ENCODE results near the gene BIN1. TPM values are rescaled to one million over a fixed set of nuclear protein-coding genes. Genes with fewer than 3 reads are reported as not detected.

Gene BIN1
- total RNA-seq, 1 experiment from 2014 or later: 89.3 TPM

DNA sequence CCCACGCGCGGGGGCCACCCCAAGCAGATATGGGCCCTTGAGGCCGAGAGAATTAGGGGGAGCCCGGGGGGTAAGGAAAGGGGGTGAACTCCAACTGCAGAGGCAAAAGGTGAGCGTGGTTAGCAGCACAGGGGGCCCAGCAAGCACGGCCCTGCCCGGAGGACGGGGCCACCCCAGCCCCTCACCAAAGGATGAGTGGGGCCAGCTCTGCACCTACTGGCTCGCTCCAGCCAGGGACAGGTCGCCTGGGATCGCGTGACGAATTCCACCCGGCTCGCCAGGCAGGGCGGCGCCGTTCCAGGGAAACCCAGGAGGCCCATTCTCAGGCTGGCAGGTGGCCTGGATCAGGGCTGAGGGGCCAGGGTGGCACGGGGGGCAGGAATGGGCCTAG lies 38.6 kb downstream of the BIN1 start:
- no peak for DNase-seq (ENCODE audit: low read depth)
- in situ Hi-C loops (cut with HindIII; ENCODE audit: low pct_unique_long_range_greater_than_20kb, low sequenced_read_pairs): no loop called here

- in situ Hi-C loops (cut with HindIII; ENCODE audit: low pct_unique_long_range_greater_than_20kb, low sequenced_read_pairs): no loop called here
- peak; percentile 58 for DNase-seq (ENCODE audit: low read depth)
Observed at GRCh38 chr2:127067620-127068350, 39.2 kb downstream of the BIN1 start.

DNA sequence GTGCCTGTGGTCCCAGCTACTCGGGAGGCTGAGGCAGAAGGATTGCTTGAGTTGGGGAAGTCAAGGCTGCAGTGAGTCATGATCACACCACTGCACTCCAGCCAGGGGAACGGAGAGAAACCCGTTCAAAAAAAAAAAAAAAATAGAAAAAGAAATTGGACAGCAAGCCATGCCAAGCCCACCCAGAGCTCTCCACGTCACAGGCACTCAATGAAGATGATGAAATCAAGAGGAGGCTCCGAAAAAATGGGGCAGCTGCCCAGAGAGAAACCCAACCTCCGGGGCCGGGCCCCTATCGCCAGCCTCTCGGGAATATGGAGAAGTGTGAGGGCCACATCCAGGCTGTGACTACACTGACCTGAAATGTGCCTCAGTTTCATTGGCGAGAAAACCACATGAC lies 40.0 kb downstream of the BIN1 start:
- in situ Hi-C loops (cut with HindIII; ENCODE audit: low pct_unique_long_range_greater_than_20kb, low sequenced_read_pairs): no loop called here
- DNase-seq (ENCODE audit: low read depth): no peak

GRCh38 chr2:127065940-127066318 lies 41.0 kb downstream of the BIN1 start:
- in situ Hi-C loops (cut with HindIII; ENCODE audit: low pct_unique_long_range_greater_than_20kb, low sequenced_read_pairs): no loop called here
- DNase-seq (ENCODE audit: low read depth): no peak

- in situ Hi-C loops (cut with HindIII; ENCODE audit: low pct_unique_long_range_greater_than_20kb, low sequenced_read_pairs): no loop called here
- no peak for DNase-seq (ENCODE audit: low read depth)
Observed at GRCh38 chr2:127065299-127065939, 41.5 kb downstream of the BIN1 start.

DNA sequence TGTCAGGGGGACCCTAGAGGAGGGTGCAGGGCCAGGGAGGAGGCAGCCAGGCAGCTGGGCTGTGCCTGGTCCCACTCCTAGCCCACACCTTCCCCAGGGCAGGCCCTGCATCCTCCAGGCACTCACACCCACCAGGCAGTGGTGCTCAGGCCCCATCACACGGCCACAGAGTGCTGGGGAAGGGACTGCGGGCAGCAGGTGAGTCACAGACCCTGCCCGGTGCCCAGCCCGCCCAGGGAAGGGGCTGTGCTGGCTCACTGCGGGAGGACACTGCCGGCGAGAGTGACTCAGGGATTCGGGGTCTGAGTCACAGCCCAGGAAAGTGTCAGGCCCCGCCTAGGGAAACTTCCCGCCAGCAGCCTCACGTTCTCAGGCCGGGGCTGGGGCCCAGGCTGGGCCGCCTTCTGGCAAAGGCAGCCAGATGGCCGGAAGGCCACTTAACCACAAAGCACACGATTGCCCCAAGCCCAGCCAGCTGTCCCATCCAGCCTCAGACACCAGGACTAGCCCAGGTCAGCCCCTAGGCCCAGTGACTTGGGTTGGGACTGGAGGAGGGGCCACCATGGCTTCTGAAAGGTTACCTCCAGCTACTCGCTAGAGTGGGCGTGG lies 42.2 kb downstream of the BIN1 start:
- peak; percentile 98 for DNase-seq (ENCODE audit: low read depth)
- in situ Hi-C loops (cut with HindIII; ENCODE audit: low pct_unique_long_range_greater_than_20kb, low sequenced_read_pairs): no loop called here

DNA sequence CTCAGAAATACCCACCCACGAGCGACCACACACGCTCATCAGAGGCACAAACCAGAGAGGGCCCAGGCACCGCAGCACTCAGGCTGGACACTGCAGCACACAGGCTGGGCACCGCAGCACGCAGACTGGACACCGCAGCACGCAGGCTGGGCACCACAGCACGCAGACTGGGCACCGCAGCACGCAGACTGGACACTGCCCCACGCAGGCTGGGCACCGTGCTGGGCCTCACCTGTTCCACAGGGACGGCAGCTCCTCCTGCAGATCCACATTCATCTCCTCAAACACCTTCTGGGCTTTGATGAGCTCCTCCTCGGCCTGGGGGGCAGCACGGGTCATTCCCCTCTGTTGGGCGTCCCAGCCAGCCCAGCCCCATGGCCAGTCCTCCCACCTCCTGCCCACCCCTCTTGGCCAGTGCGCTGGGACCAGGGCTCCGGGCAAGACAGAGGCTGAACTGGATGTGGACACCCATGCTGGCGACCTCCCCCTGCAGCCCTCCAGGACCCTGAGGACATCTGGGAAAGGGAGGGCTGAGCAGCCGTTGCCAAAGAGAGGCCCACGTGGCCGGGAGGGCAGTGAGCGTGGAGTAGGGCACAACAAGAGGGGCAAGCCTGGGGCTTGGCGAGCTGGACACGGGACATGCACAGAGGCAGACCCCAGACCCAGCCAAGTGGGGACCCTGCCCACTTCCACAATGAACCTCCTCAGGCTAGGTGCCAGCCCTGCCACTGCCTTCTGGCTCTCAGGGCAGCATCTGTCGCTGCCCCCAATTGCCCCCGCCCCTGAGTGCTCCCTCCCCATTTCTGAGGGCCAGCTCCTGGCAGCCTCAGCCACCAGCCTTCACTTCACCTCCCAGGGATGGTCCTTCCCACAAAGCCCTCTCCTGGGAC lies 43.0 kb downstream of the BIN1 start:
- in situ Hi-C loops (cut with HindIII; ENCODE audit: low pct_unique_long_range_greater_than_20kb, low sequenced_read_pairs): no loop called here
- no peak for DNase-seq (ENCODE audit: low read depth)

DNA sequence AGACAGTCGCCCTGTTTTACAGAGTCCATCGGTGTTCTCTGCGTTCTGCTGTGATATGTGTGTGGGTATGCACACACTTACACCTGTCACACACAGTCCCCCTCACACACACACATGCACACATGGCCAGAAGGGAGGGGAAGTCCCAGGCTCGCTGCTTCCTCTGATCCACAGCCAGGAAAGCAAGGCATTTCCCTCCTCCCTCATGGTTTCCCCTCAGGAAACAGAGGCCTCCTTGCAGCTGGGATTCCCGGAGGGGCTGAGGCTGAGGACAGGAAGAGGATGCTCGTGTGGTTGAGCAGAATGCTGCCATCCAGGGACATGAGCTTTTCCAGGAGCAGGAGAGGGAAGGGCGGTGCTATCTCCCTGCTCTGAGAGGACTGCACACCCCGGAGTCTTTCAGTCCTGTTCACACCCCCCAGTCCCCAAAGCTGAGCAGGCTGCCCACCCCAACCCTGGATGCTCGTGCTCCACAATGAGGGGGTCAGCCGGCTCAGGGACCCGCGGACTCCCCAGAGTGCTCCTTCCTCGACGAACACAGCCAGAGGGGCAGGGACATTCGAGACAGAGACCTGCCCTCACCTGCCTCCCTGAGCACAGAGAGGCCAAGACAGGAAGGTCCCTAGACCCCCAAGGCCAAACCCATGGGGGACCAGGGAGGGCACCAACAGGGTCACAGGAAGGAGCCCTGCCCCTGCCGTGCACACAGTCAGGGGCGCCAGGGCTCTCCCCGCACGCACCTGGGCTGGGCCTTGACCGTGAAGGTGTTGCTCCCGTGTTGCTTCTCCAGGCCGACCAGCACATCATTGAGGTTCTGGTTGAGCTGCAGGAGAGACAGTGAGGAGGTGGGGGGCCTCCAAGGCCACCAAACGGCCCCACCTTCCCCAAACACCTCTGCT lies 45.3 kb downstream of the BIN1 start:
- in situ Hi-C loops (cut with HindIII; ENCODE audit: low pct_unique_long_range_greater_than_20kb, low sequenced_read_pairs): no loop called here
- DNase-seq (ENCODE audit: low read depth): no peak

- in situ Hi-C loops (cut with HindIII; ENCODE audit: low pct_unique_long_range_greater_than_20kb, low sequenced_read_pairs): no loop called here
- no peak for DNase-seq (ENCODE audit: low read depth)
Observed at GRCh38 chr2:127060264-127060945, 46.5 kb downstream of the BIN1 start.

DNA sequence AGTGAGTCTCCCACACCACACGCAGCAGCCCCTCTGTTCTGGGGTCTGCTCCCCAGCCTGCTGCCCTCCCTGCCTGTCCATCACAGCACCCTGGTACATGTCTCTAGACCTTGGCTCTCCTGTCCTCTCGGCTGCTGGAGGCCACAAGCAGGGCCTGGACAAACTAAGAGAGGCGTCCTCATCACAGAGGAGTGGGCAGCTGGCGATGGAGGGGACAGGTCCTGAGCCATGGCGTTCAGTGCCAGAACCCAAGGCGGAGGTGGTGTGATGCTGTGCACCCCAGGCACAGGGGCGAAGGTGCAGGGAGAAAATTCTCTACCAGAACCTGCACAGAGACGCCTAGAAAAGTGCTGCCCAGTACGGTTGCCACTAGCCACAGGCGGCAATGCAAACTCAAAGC lies 47.4 kb downstream of the BIN1 start:
- in situ Hi-C loops (cut with HindIII; ENCODE audit: low pct_unique_long_range_greater_than_20kb, low sequenced_read_pairs): no loop called here
- no peak for DNase-seq (ENCODE audit: low read depth)

DNA sequence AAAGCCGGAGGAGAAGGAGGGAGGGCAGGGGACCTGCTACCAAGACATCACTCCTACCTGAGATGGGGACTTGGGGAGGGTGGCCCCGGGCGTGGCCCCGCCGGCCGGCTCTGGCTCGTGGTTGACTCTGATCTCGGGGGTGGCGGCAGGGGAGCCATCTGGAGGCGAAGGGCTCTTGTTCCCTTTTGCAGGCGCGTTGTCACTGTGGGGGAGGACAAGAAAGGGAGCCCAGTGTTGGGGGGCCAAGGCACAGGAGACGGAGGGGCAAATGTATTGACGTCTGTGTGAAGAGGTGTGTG lies 48.1 kb downstream of the BIN1 start:
- DNase-seq (ENCODE audit: low read depth): no peak
- in situ Hi-C loops (cut with HindIII; ENCODE audit: low pct_unique_long_range_greater_than_20kb, low sequenced_read_pairs): no loop called here

DNA sequence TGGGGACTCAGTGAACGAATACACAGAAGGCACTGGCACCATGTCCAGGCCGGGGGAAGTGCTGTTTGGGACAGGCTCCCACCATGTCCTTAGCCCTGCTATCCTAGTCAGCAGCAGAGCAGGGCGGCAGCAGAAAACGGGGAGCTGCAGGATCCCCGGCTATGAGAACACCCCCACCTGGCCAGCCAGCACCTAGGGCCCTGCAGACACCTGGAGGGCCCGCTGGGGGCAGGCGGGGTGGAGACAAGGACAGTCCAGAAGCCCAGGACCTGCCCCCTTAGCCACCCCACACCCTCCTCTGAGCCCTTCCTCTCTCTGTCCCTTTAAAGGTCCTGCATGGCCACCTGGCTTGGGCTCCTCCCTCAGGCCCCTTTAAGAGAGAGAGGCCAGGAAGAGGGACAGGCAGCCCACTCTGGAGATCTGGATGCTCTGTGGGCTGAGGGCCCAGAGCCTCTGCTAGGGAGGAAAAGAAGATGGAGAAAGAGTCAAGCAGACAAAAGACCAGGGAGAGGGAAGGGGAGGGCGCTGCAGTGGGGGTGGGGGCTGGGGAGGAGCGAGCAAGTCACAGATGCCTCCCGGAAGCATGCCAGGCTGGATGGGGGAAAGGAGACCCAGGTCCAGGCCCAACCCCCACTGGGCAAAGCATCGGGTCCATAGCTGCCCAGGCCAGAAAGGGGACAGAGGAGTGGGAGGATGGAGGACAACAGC lies 48.6 kb downstream of the BIN1 start:
- no peak for DNase-seq (ENCODE audit: low read depth)
- in situ Hi-C loops (cut with HindIII; ENCODE audit: low pct_unique_long_range_greater_than_20kb, low sequenced_read_pairs): no loop called here

DNA sequence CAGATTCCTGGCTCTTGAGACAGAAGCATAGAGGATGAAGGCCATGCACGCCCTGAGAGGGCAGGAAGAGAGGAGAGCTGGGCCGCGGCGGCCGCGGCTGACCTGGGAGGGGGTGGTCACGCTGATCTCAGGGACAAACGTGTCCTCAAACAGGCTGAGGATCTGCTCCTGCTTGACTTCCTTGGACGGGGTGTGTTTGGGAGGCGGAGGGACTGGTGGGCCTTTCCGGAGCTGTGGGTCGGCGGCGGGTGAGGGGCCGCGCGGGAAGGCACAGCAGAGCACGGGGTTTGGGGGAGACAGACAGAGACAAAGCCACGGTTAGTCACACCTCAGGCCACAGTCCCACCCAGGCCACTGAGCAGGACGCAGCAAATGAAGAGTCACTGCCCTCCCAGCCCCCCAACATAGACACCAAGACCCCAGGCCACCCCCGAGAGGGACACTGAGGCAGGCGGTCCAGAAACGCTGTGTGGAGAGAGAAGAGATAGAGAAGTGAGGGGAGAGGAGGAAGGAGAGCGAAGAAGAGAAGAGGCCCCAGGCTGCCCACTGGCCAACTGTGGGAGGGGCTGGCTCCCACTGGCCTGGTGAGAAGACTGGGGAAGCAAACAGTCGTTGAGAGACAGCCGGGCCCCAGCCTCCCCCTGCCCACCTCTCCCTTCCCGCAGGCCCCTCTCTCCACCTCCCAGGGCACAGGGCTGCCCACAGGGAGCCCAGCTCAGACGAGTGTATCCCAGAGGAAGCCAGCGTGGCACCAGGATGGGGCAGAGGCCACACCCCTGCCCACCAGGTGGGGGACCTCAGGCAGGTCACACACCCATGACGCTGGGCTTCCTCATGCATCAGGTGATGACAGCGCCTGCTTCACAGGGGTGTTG lies 49.3 kb downstream of the BIN1 start:
- in situ Hi-C loops (cut with HindIII; ENCODE audit: low pct_unique_long_range_greater_than_20kb, low sequenced_read_pairs): no loop called here
- no peak for DNase-seq (ENCODE audit: low read depth)

DNA sequence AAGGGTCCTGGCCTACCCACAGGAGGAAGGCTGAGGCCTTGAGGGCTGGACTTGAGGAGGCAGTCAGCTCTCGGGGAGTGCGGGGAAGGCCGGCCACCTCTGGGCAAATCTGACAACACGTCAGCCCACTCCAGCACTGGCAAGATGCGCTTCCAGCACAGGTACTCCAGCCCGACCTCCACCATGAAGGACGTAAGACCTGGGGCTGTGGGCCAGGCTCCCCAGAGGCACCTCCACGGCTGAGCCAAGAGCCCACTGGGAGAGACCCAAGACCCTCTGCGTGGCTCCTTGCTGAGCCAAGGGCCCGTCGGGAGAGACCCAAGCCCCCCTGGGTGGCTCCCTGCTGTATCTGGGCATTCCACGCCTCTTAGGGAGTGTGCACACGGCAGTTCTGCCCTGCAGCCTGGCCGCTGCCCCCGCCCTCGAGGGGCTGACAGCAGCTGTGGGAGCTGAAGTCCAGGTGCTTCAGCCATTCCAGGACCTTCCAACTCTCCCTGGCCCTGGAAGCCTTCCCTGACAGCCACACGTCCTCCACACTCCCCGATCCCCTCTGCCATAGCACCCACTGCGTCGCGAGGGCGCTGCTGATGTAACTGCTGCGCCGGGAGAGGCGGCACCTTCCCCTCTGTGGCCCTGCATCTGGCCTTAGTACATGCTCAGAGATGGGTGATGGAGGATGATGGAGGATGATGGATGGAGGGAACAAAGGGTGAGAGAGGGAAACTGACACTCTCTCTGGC lies 50.2 kb downstream of the BIN1 start:
- no peak for DNase-seq (ENCODE audit: low read depth)
- in situ Hi-C loops (cut with HindIII; ENCODE audit: low pct_unique_long_range_greater_than_20kb, low sequenced_read_pairs): no loop called here

GRCh38 chr2:127056086-127056485 lies 50.9 kb downstream of the BIN1 start:
- no peak for DNase-seq (ENCODE audit: low read depth)
- in situ Hi-C loops (cut with HindIII; ENCODE audit: low pct_unique_long_range_greater_than_20kb, low sequenced_read_pairs): no loop called here

- in situ Hi-C loops (cut with HindIII; ENCODE audit: low pct_unique_long_range_greater_than_20kb, low sequenced_read_pairs): no loop called here
- DNase-seq (ENCODE audit: low read depth): no peak
Observed at GRCh38 chr2:127055786-127056076, 51.2 kb downstream of the BIN1 start.

All from Caki2 (cell line).